ENCODE measurements around the gene HEATR1. TPM values are rescaled to one million over a fixed set of nuclear protein-coding genes. Genes with fewer than 3 reads are reported as not detected.

The HEATR1 gene
- total RNA-seq, 1 donor = 39.4 TPM

GRCh38 chr1:236553370-236553769, 50.9 kb downstream of the HEATR1 start:
- Histone ChIP-seq H3K27ac (ENCODE audit: low read depth, low read length) (no peak overlapping the region), H3K9me3 (ENCODE audit: low read depth, low read length) (no peaks in the 10 kb centered on the region), H3K4me1 (ENCODE audit: insufficient read depth, low read length) (no peaks in the 10 kb centered on the region), H3K79me2 (ENCODE audit: insufficient read depth, low read length) (no peaks in the 10 kb centered on the region), H2AFZ (ENCODE audit: low read length) (no peak overlapping the region), H3K4me2 (ENCODE audit: insufficient read depth, low read length) (no peak overlapping the region), H3K27me3 (ENCODE audit: insufficient read depth, low read length) (no peaks in the 10 kb centered on the region), H3K36me3 (ENCODE audit: insufficient read depth, low read length) (peaks cover 92% of the 10 kb centered on the region), H4K20me1 (ENCODE audit: insufficient read depth, low read length) (no peaks in the 10 kb centered on the region), H3K4me3 (ENCODE audit: insufficient read depth, low read length) (no peak overlapping the region)
- TF ChIP-seq CTCF (IDR thresholded peaks at IDR 0.05; ENCODE audit: extremely low read depth, low read depth, low read length) = no peak
- DNase-seq (ENCODE audit: insufficient read length, low spot score, missing footprints) = no peak

GRCh38 chr1:236552901-236553300, 51.4 kb downstream of the HEATR1 start:
- DNase-seq (ENCODE audit: insufficient read length, low spot score, missing footprints) = no peak
- H3K36me3 ChIP-seq (ENCODE audit: insufficient read depth, low read length) = peaks cover 93% of the 10 kb centered on the region

GRCh38 chr1:236552096-236552495, 52.2 kb downstream of the HEATR1 start:
- Histone ChIP-seq H3K27ac (ENCODE audit: low read depth, low read length) (no peak overlapping the region), H3K36me3 (ENCODE audit: insufficient read depth, low read length) (peaks cover 88% of the 10 kb centered on the region), H3K27me3 (ENCODE audit: insufficient read depth, low read length) (no peaks in the 10 kb centered on the region), H3K79me2 (ENCODE audit: insufficient read depth, low read length) (no peaks in the 10 kb centered on the region), H3K9me3 (ENCODE audit: low read depth, low read length) (no peaks in the 10 kb centered on the region), H3K4me2 (ENCODE audit: insufficient read depth, low read length) (no peak overlapping the region), H2AFZ (ENCODE audit: low read length) (no peak overlapping the region), H3K4me3 (ENCODE audit: insufficient read depth, low read length) (no peak overlapping the region), H3K4me1 (ENCODE audit: insufficient read depth, low read length) (no peaks in the 10 kb centered on the region), H4K20me1 (ENCODE audit: insufficient read depth, low read length) (no peaks in the 10 kb centered on the region)
- TF ChIP-seq CTCF (IDR thresholded peaks at IDR 0.05; ENCODE audit: extremely low read depth, low read depth, low read length) = no peak
- DNase-seq (ENCODE audit: insufficient read length, low spot score, missing footprints) = no peak

More at GRCh38 chr1:236552901-236553300, 51.4 kb downstream of the HEATR1 start:
- Histone ChIP-seq H3K79me2 (ENCODE audit: insufficient read depth, low read length) (no peaks in the 10 kb centered on the region), H3K9me3 (ENCODE audit: low read depth, low read length) (no peaks in the 10 kb centered on the region), H2AFZ (ENCODE audit: low read length) (no peak overlapping the region), H3K4me2 (ENCODE audit: insufficient read depth, low read length) (no peak overlapping the region), H3K4me3 (ENCODE audit: insufficient read depth, low read length) (no peak overlapping the region), H3K4me1 (ENCODE audit: insufficient read depth, low read length) (no peaks in the 10 kb centered on the region), H4K20me1 (ENCODE audit: insufficient read depth, low read length) (no peaks in the 10 kb centered on the region), H3K27me3 (ENCODE audit: insufficient read depth, low read length) (no peaks in the 10 kb centered on the region), H3K27ac (ENCODE audit: low read depth, low read length) (no peak overlapping the region)
- TF ChIP-seq CTCF (IDR thresholded peaks at IDR 0.05; ENCODE audit: extremely low read depth, low read depth, low read length) = no peak

- H4K20me1 ChIP-seq (ENCODE audit: insufficient read depth, low read length) = no peaks in the 10 kb centered on the region
- no peak overlapping the region for H3K4me2 ChIP-seq (ENCODE audit: insufficient read depth, low read length)
- H2AFZ ChIP-seq (ENCODE audit: low read length) = no peak overlapping the region
- TF ChIP-seq CTCF (IDR thresholded peaks at IDR 0.05; ENCODE audit: extremely low read depth, low read depth, low read length) = no peak
- H3K4me3 ChIP-seq (ENCODE audit: insufficient read depth, low read length) = no peak overlapping the region
- H3K4me1 ChIP-seq (ENCODE audit: insufficient read depth, low read length) = no peaks in the 10 kb centered on the region
- DNase-seq (ENCODE audit: insufficient read length, low spot score, missing footprints) = no peak
- no peaks in the 10 kb centered on the region for H3K9me3 ChIP-seq (ENCODE audit: low read depth, low read length)
- H3K27me3 ChIP-seq (ENCODE audit: insufficient read depth, low read length) = no peaks in the 10 kb centered on the region
- H3K79me2 ChIP-seq (ENCODE audit: insufficient read depth, low read length) = no peaks in the 10 kb centered on the region
- H3K36me3 ChIP-seq (ENCODE audit: insufficient read depth, low read length) = peaks cover 83% of the 10 kb centered on the region
- no peak overlapping the region for H3K27ac ChIP-seq (ENCODE audit: low read depth, low read length)
These were observed 53.1 kb downstream of the HEATR1 start for GRCh38 chr1:236550961-236551851.
